ENCODE measurements around the gene GPR35.

- TF ChIP-seq EZH2 (IDR thresholded peaks at IDR 0.05; ENCODE audit: low read length, unreplicated experiment) (no peak), CTCF (conservative IDR thresholded peaks at IDR 0.05; ENCODE audit: low read depth, low read length) (no peak), EZH2phosphoT487 (IDR thresholded peaks at IDR 0.05; ENCODE audit: borderline replicate concordance, low read length) (no peak)
These were observed 2.6 kb downstream of the GPR35 start for GRCh38 chr2:240627736-240628506.

Measured in PC-3 (cell line).